Breast epithelium (tissue), 3 donors: ENCODE measurements around the gene ADAM23.

Experiments used
- POLR2A ChIP-seq: fragments of 450-650 bp; IDR thresholded peaks from one replicate; pipeline ENCODE4 v1.6.1; 2016; ENCODE audit warnings: antibody characterized with exemption, mild to moderate bottlenecking, moderate library complexity
- TF ChIP-seq, protein P1 (sequence below), 3 donors: fragments of 450-650 bp; IDR thresholded peaks; one replicate each; pipeline ENCODE4 v1.5.1; 2016 to 2017; ENCODE audit warnings: antibody characterized with exemption in 3 of 3, mild to moderate bottlenecking in 3 of 3, moderate library complexity in 3 of 3

DNA sequence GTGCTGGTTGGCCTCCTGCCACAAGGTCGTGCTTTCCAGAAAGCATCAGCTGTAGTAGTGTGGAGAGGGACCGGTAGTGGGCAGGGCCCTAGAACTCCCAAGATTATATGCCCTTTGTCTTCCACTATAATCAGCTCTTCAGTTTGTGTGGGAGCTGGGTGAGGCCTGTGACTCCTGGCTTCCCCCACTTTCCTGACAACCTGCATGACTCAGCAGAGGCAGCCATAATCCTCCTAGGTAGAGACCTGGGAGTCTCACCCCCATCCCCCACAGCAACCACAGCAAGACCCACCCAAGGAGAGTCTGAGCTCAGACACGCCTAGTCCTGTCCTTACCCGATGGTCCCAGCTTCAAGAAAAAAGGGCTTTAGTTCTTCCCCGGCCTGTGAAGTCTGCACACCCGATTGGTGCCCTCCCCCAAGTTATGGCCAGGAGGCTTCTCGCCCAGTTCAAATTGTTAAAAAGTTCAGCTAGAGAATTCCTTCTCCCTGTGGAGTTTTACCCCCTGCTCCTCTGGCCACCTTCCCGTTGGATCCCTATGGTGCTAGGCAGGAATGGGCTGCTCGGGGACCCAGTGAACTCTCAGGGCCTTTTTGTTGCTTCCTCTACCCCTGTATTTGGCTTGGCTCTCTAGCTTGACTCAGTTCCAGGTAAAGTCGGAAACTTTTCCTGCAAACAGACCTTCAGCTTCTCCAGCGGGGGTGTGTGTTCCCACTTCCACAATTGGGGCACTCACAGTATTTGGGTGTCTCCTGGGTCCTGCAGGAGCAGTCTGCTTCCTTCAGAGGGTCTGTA lies 141.2 kb downstream of the ADAM23 start:
- no peak for TF ChIP-seq POLR2A
- TF ChIP-seq, protein P1, sequence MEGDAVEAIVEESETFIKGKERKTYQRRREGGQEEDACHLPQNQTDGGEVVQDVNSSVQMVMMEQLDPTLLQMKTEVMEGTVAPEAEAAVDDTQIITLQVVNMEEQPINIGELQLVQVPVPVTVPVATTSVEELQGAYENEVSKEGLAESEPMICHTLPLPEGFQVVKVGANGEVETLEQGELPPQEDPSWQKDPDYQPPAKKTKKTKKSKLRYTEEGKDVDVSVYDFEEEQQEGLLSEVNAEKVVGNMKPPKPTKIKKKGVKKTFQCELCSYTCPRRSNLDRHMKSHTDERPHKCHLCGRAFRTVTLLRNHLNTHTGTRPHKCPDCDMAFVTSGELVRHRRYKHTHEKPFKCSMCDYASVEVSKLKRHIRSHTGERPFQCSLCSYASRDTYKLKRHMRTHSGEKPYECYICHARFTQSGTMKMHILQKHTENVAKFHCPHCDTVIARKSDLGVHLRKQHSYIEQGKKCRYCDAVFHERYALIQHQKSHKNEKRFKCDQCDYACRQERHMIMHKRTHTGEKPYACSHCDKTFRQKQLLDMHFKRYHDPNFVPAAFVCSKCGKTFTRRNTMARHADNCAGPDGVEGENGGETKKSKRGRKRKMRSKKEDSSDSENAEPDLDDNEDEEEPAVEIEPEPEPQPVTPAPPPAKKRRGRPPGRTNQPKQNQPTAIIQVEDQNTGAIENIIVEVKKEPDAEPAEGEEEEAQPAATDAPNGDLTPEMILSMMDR (IDR thresholded peaks at IDR 0.05), result no peak
